Stimulated activated CD8-positive, alpha-beta memory T cell treated with anti-CD3 and anti-CD28 coated beads, Interleukin-7, amount 100 ng/mL, for 1 hour (primary cell): ENCODE measurements around the gene SVIL.
"Not testable (repeated sequence)": the region's sequence is repeated elsewhere in the genome, so short reads cannot be mapped to it uniquely, and the experiment has no call there.

ENCODE experiments used
- DNase-seq, 2 donors: peaks; one replicate each; pipeline ENCODE4 v3.0.0-alpha.2; 2020; ENCODE audit warnings: low read depth in 2 of 2

SVIL gene

GRCh38 chr10:29516309-29516932 is 118.3 kb downstream of the SVIL start:
- DNase-seq = not testable (repeated sequence)

GRCh38 chr10:29515879-29516278 is 118.9 kb downstream of the SVIL start:
- DNase-seq = not testable (repeated sequence)

- not testable (repeated sequence) for DNase-seq
Measured at GRCh38 chr10:29515104-29515503, 119.7 kb downstream of the SVIL start.

- no peak for DNase-seq
Measured at GRCh38 chr10:29514306-29514705, 120.5 kb downstream of the SVIL start.

GRCh38 chr10:29512425-29512974 is 122.3 kb downstream of the SVIL start:
- DNase-seq = no peak

- not testable (repeated sequence) for DNase-seq
Measured at GRCh38 chr10:29511806-29512205, 123.0 kb downstream of the SVIL start.

- not testable (repeated sequence) for DNase-seq
Measured at GRCh38 chr10:29510483-29511157, 124.2 kb downstream of the SVIL start.

GRCh38 chr10:29508554-29509244 is 126.1 kb downstream of the SVIL start:
- no peak for DNase-seq

GRCh38 chr10:29507750-29508149 is 127.0 kb downstream of the SVIL start:
- DNase-seq = not testable (repeated sequence)

GRCh38 chr10:29506324-29506921 is 128.3 kb downstream of the SVIL start:
- DNase-seq = not testable (repeated sequence)

- no peak for DNase-seq
Measured at GRCh38 chr10:29502351-29502750, 132.4 kb downstream of the SVIL start.

- DNase-seq = no peak
Measured at GRCh38 chr10:29501692-29502091, 133.1 kb downstream of the SVIL start.

- DNase-seq = no peak
Measured at GRCh38 chr10:29499993-29500537, 134.7 kb downstream of the SVIL start.

GRCh38 chr10:29496341-29497162 is 138.2 kb downstream of the SVIL start:
- peak; percentile 14 to 41 for DNase-seq

GRCh38 chr10:29495366-29495765 is 139.4 kb downstream of the SVIL start:
- DNase-seq = no peak

GRCh38 chr10:29493697-29494096 is 141.1 kb downstream of the SVIL start:
- DNase-seq = no peak

- no peak for DNase-seq
Measured at GRCh38 chr10:29492774-29493173, 142.0 kb downstream of the SVIL start.

GRCh38 chr10:29491918-29492317 is 142.9 kb downstream of the SVIL start:
- no peak for DNase-seq

GRCh38 chr10:29490781-29491280 is 143.9 kb downstream of the SVIL start:
- DNase-seq = not testable (repeated sequence)

GRCh38 chr10:29488471-29488870 is 146.3 kb downstream of the SVIL start:
- DNase-seq = not testable (repeated sequence)

- DNase-seq = not testable (repeated sequence)
Measured at GRCh38 chr10:29487884-29488266, 146.9 kb downstream of the SVIL start.
